HCT116 (cell line): ENCODE data around the gene CHST11. TPM values are rescaled to one million over a fixed set of nuclear protein-coding genes. Genes with fewer than 3 reads are reported as not detected.

ENCODE experiments used
- ATAC-seq: fragments of 200-7000 bp; cut with Tn5 transposase; 2 replicates; pipeline ENCODE4 v1.9.1; 2020; ENCODE audit warnings: mild to moderate bottlenecking, moderate library complexity
- BruUV-seq: library from RNA; stranded (reverse); fragments of 400-500 nt; replicated peaks from 2 replicates; lab custom pipeline; 2021; lab: Mats Ljungman, UMichigan
- CTCF ChIA-PET: fragments of 300-600 bp; sonication (Branson Sonifier 250); formaldehyde crosslinking; loops from one replicate; lab custom pipeline; 2021; ENCODE audit warnings: antibody characterized with exemption; lab: Charles Lee
- POLR2A ChIA-PET: fragments of 300-600, 350-600 bp; sonication (Branson Sonifier 250); formaldehyde crosslinking; loops from one replicate; lab custom pipeline; 2021; ENCODE audit warnings: antibody characterized with exemption; lab: Charles Lee
- RAD21 ChIA-PET, 2 experiments: fragments of 300-600 bp; sonication (Branson Sonifier 250); formaldehyde crosslinking; loops; one replicate each; lab custom pipeline; 2023; ENCODE audit warnings: low total read pairs in 2 of 2; ENCODE audit not compliant: uncharacterized antibody in 2 of 2, unreplicated experiment in 2 of 2, low non-redundant PET in 1 of 2; lab: Charles Lee
- DNase-seq: peaks from one replicate; pipeline ENCODE4 v3.0.0-alpha.2; 2010; ENCODE audit warnings: low read depth, low spot score
- H2AFZ ChIP-seq: fragments of 200-600 bp; shearing (Covaris generic), sonication (generic); 2 replicates; pipeline ENCODE4 v1.6.1; 2017; ENCODE audit warnings: low read depth, mixed run types, mixed read lengths, antibody characterized with exemption, low read length; ENCODE audit not compliant: poor library complexity, severe bottlenecking
- H3K27ac ChIP-seq: 2 replicates; pipeline ENCODE4 v1.5.1; 2012; ENCODE audit warnings: low read depth, low read length
- H3K27me3 ChIP-seq: fragments of 200-600 bp; sonication (generic); 2 replicates; pipeline ENCODE4 v1.6.1; 2016; ENCODE audit warnings: mixed run types, low read length, mixed read lengths; ENCODE audit not compliant: insufficient read depth
- H3K36me3 ChIP-seq, 2 experiments: fragments of 200-500 bp in 1 of 2; fragments of 200-600 bp in 1 of 2; sonication (Bioruptor generic) in 1 of 2; sonication (generic) in 1 of 2; 2 replicates each; pipeline versions ENCODE4 v1.5.1 to v1.6.1; 2014 to 2016; ENCODE audit warnings: low read length in 2 of 2, inconsistent platforms in 1 of 2, mixed read lengths in 1 of 2, mixed run types in 1 of 2; ENCODE audit not compliant: insufficient read depth in 2 of 2, control insufficient read depth in 1 of 2
- H3K4me1 ChIP-seq, 2 experiments: fragments of 200-600 bp in 1 of 2; sonication (generic) in 1 of 2; 2 replicates each; pipeline versions ENCODE4 v1.5.1 to v1.6.1; 2012 to 2017; ENCODE audit warnings: low read length in 2 of 2, inconsistent platforms in 1 of 2, mild to moderate bottlenecking in 1 of 2, mixed read lengths in 1 of 2, mixed run types in 1 of 2, moderate library complexity in 1 of 2; ENCODE audit not compliant: insufficient read depth in 2 of 2, control insufficient read depth in 1 of 2
- H3K4me2 ChIP-seq: fragments of 200-600 bp; sonication (generic); 2 replicates; pipeline ENCODE4 v1.6.1; 2017; ENCODE audit warnings: mixed run types, low read length, mixed read lengths
- H3K4me3 ChIP-seq, 2 experiments: fragments of 200-600 bp in 1 of 2; sonication (generic) in 1 of 2; replicated peaks in 1 of 2; 2 replicates each; pipeline ENCODE4 v1.5.1; 2011 to 2016; ENCODE audit warnings: low read length in 2 of 2, control low read depth in 1 of 2, low read depth in 1 of 2, mild to moderate bottlenecking in 1 of 2, mixed read lengths in 1 of 2, mixed run types in 1 of 2
- H3K79me2 ChIP-seq: fragments of 200-600 bp; sonication (generic); 2 replicates; pipeline ENCODE4 v1.6.1; 2017; ENCODE audit warnings: mild to moderate bottlenecking, mixed run types, low read length, moderate library complexity, mixed read lengths; ENCODE audit not compliant: insufficient read depth
- H3K9ac ChIP-seq: fragments of 200-600 bp; sonication (generic); 2 replicates; pipeline ENCODE4 v1.6.1; 2016; ENCODE audit warnings: low read length, mixed read lengths
- H3K9me2 ChIP-seq: fragments of 200-600 bp; sonication (generic), shearing (Covaris generic); 2 replicates; pipeline ENCODE4 v1.6.1; 2017; ENCODE audit warnings: mixed run types, mild to moderate bottlenecking, moderate library complexity; ENCODE audit not compliant: insufficient read depth
- H3K9me3 ChIP-seq, 2 experiments: fragments of 200-500 bp in 1 of 2; fragments of 200-600 bp in 1 of 2; sonication (Bioruptor generic) in 1 of 2; sonication (generic) in 1 of 2; 2 replicates each; pipeline ENCODE4 v1.6.1; 2014 to 2017; ENCODE audit warnings: low read length in 2 of 2, mixed read lengths in 2 of 2, inconsistent platforms in 1 of 2, low read depth in 1 of 2, mild to moderate bottlenecking in 1 of 2, mixed run types in 1 of 2, moderate library complexity in 1 of 2; ENCODE audit not compliant: control insufficient read depth in 1 of 2, insufficient read depth in 1 of 2
- H4K20me1 ChIP-seq: fragments of 200-600 bp; sonication (generic), shearing (Covaris generic); 2 replicates; pipeline ENCODE4 v1.6.1; 2017; ENCODE audit warnings: mixed run types, mild to moderate bottlenecking, moderate library complexity; ENCODE audit not compliant: insufficient read depth
- CBX3 ChIP-seq: IDR thresholded peaks from 2 replicates; pipeline ENCODE4 v1.6.1; 2012; ENCODE audit warnings: low read depth
- CEBPB ChIP-seq: IDR thresholded peaks from 2 replicates; pipeline ENCODE4 v1.6.1; 2012; ENCODE audit warnings: low read depth
- EGR1 ChIP-seq: IDR thresholded peaks from 2 replicates; pipeline ENCODE4 v1.6.1; 2012; ENCODE audit warnings: low read depth
- ELF1 ChIP-seq: IDR thresholded peaks from 2 replicates; pipeline ENCODE4 v1.6.1; 2012; ENCODE audit warnings: low read depth, borderline replicate concordance
- EZH2 ChIP-seq: fragments of 200-600 bp; sonication (generic); IDR thresholded peaks from 2 replicates; pipeline ENCODE4 v1.6.1; 2017; ENCODE audit warnings: antibody characterized with exemption, mixed run types
- FOSL1 ChIP-seq: IDR thresholded peaks from 2 replicates; pipeline ENCODE4 v1.6.1; 2012; ENCODE audit warnings: low read depth
- JUND ChIP-seq: IDR thresholded peaks from 2 replicates; pipeline ENCODE4 v1.6.1; 2012
- POLR2A ChIP-seq: IDR thresholded peaks from 2 replicates; pipeline ENCODE4 v1.7.0; 2011; ENCODE audit warnings: borderline replicate concordance; ENCODE audit not compliant: insufficient read depth, insufficient read length; ENCODE audit errors: extremely low read depth
- POLR2AphosphoS5 ChIP-seq: IDR thresholded peaks from 2 replicates; pipeline ENCODE4 v1.6.1; 2011; ENCODE audit warnings: mild to moderate bottlenecking, low read depth, low read length, moderate library complexity
- RAD21 ChIP-seq: IDR thresholded peaks from 2 replicates; pipeline ENCODE4 v1.6.1; 2012; ENCODE audit warnings: low read depth, mild to moderate bottlenecking
- SRF ChIP-seq: IDR thresholded peaks from 2 replicates; pipeline ENCODE4 v1.6.1; 2012; ENCODE audit warnings: low read depth
- TCF7L2 ChIP-seq: IDR thresholded peaks from 2 replicates; pipeline ENCODE4 v1.7.0; 2011; ENCODE audit warnings: borderline replicate concordance, inconsistent platforms; ENCODE audit not compliant: insufficient read depth, insufficient read length; ENCODE audit errors: extremely low read depth
- YY1 ChIP-seq: IDR thresholded peaks from 2 replicates; pipeline ENCODE4 v1.6.1; 2011; ENCODE audit warnings: low read length, low read depth, moderate library complexity, mild to moderate bottlenecking; ENCODE audit not compliant: insufficient replicate concordance; ENCODE audit errors: extremely low read depth
- ZFX ChIP-seq: fragments of 450-650 bp; IDR thresholded peaks from 2 replicates; pipeline ENCODE4 v1.6.1; 2017
- ZNF274 ChIP-seq: fragments of 200-500 bp; sonication (Bioruptor generic); IDR thresholded peaks from 2 replicates; pipeline ENCODE4 v1.6.1; 2014; ENCODE audit warnings: mild to moderate bottlenecking, low read depth, low read length, inconsistent platforms
- intact Hi-C: fragments of 100-400 bp; cut with micrococcal nuclease; formaldehyde crosslinking; loops from 2 replicates; pipeline ENCODE4 v1.10.0; 2022
- total RNA-seq: library from RNA; stranded (reverse); gene quantifications from one replicate; pipeline ENCODE4 v1.2.1, GENCODE V29; 2021; ENCODE audit not compliant: unreplicated experiment
- TF ChIP-seq, protein P1 (sequence below): IDR thresholded peaks from 2 replicates; pipeline ENCODE4 v1.6.1; 2012
- TF ChIP-seq, protein P2 (sequence below), 3 experiments: fragments of 200-600 bp in 1 of 3; sonication (generic) in 1 of 3; IDR thresholded peaks in 2 of 3; conservative IDR thresholded peaks in 1 of 3; 2 replicates each; pipeline ENCODE4 v1.5.1; 2012 to 2017; ENCODE audit warnings: low read depth in 2 of 3, low read length in 2 of 3, antibody characterized with exemption in 1 of 3, borderline replicate concordance in 1 of 3, control low read depth in 1 of 3, mild to moderate bottlenecking in 1 of 3, mixed read lengths in 1 of 3, mixed run types in 1 of 3, moderate library complexity in 1 of 3; ENCODE audit not compliant: insufficient read depth in 1 of 3
- TF ChIP-seq, protein P3 (sequence below): IDR thresholded peaks from 2 replicates; pipeline ENCODE4 v1.6.1; 2012; ENCODE audit warnings: low read depth

Gene CHST11
- total RNA-seq, 1 experiment from 2014 or later: 10.1 TPM

DNA sequence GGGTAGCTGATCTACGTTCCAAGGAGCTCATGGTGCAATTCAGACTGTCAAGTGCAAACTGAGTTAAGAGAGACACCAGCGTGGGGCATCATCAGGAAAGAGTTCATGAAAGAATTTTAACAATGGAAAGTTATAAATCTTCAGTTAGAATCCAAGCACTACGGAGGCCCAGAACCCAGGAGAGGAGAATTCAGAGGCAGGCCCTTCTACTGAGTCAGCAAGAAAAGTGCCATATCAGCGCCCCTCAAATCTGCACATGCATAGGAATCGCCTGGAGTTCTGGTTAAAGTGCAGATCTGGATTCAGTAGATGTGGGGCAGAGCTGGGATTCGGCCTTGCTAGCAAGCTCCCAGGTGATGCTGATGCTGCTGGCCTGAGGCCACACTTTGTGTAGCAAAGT lies 45.9 kb downstream of the CHST11 start:
- Histone ChIP-seq H3K9me2 (no peaks in the 10 kb centered on the region), H2AFZ (no peak overlapping the region), H3K9me3 (no peaks in the 10 kb centered on the region), H4K20me1 (no peaks in the 10 kb centered on the region), H3K36me3 (no peaks in the 10 kb centered on the region), H3K4me2 (no peak overlapping the region), H3K9ac (no peak overlapping the region), H3K4me3 (no peak overlapping the region), H3K79me2 (no peaks in the 10 kb centered on the region), H3K27me3 (no peaks in the 10 kb centered on the region)
- DNase-seq (no peak), ATAC-seq (no peak)
- no TSS peak for BruUV-seq
- POLR2A ChIA-PET: no interaction called here
- intact Hi-C loops: no loop called here
- RAD21 ChIA-PET: no interaction called here
- TF ChIP-seq TCF7L2: no peak
- no peak for TF ChIP-seq CBX3
- no peak for TF ChIP-seq CEBPB
- TF ChIP-seq, protein P1, sequence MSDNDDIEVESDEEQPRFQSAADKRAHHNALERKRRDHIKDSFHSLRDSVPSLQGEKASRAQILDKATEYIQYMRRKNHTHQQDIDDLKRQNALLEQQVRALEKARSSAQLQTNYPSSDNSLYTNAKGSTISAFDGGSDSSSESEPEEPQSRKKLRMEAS: no peak
- TF ChIP-seq, all 23 proteins: peak for 0
- H3K27ac ChIP-seq: no peak overlapping the region
- H3K4me1 ChIP-seq: peaks cover 0 to 10% of the 10 kb centered on the region in 2 experiments; a peak in 2 of 4 replicates
- CTCF ChIA-PET: no interaction called here

DNA sequence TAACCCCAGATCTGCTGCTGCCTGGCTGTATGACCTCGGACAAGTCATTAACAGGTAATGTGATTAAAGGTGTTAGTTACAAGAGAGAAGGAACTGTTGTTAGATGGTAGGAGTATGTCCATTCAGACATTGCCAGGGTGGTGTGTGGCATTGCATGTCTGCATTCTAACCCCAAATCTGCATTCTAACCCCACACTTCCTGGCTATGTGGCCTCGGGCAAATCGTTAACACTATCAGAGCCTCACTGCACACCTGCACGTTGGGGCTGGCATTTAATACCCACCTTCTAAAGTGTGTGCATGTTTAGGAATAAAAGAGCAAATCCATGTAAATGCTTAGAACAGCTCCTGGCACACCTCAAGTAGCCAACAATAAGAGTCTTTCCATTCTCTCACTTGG lies 46.4 kb downstream of the CHST11 start:
- CTCF ChIA-PET: no interaction called here
- Histone ChIP-seq H3K9me2 (no peaks in the 10 kb centered on the region), H2AFZ (no peak overlapping the region), H3K79me2 (no peaks in the 10 kb centered on the region), H3K27me3 (no peaks in the 10 kb centered on the region), H3K9ac (no peak overlapping the region), H4K20me1 (no peaks in the 10 kb centered on the region), H3K4me2 (no peak overlapping the region), H3K4me1 (peaks cover 0 to 7% of the 10 kb centered on the region in 2 experiments; a peak in 2 of 4 replicates), H3K36me3 (no peaks in the 10 kb centered on the region), H3K4me3 (no peak overlapping the region), H3K27ac (no peak overlapping the region), H3K9me3 (no peaks in the 10 kb centered on the region)
- no peak for ATAC-seq
- no TSS peak for BruUV-seq
- intact Hi-C loops: no loop called here
- POLR2A ChIA-PET: no interaction called here
- RAD21 ChIA-PET: interaction anchor here in 1 of 2 experiments (0.8 kb wide), 1 partner anchor 121 kb away, joined by 3 read pairs; no protein-coding TSS in a partner anchor
- DNase-seq: no peak
- no peak for TF ChIP-seq RAD21
- TF ChIP-seq POLR2AphosphoS5: no peak
- TF ChIP-seq ELF1: no peak
- no peak for TF ChIP-seq YY1
- TF ChIP-seq ZFX: no peak
- no peak for TF ChIP-seq JUND
- TF ChIP-seq, protein P2, sequence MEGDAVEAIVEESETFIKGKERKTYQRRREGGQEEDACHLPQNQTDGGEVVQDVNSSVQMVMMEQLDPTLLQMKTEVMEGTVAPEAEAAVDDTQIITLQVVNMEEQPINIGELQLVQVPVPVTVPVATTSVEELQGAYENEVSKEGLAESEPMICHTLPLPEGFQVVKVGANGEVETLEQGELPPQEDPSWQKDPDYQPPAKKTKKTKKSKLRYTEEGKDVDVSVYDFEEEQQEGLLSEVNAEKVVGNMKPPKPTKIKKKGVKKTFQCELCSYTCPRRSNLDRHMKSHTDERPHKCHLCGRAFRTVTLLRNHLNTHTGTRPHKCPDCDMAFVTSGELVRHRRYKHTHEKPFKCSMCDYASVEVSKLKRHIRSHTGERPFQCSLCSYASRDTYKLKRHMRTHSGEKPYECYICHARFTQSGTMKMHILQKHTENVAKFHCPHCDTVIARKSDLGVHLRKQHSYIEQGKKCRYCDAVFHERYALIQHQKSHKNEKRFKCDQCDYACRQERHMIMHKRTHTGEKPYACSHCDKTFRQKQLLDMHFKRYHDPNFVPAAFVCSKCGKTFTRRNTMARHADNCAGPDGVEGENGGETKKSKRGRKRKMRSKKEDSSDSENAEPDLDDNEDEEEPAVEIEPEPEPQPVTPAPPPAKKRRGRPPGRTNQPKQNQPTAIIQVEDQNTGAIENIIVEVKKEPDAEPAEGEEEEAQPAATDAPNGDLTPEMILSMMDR (IDR thresholded peaks at IDR 0.05 in 2 of 3, conservative IDR thresholded peaks at IDR 0.05 in 1 of 3; ENCODE audit: borderline replicate concordance in 1 of 3, insufficient read depth in 1 of 3, low read depth in 2 of 3, low read length in 2 of 3): no peak
- TF ChIP-seq FOSL1: no peak
- TF ChIP-seq EZH2: no peak
- TF ChIP-seq EGR1: no peak
- no peak for TF ChIP-seq SRF
- no peak for TF ChIP-seq ZNF274
- TF ChIP-seq POLR2A: no peak
- TF ChIP-seq, protein P3, sequence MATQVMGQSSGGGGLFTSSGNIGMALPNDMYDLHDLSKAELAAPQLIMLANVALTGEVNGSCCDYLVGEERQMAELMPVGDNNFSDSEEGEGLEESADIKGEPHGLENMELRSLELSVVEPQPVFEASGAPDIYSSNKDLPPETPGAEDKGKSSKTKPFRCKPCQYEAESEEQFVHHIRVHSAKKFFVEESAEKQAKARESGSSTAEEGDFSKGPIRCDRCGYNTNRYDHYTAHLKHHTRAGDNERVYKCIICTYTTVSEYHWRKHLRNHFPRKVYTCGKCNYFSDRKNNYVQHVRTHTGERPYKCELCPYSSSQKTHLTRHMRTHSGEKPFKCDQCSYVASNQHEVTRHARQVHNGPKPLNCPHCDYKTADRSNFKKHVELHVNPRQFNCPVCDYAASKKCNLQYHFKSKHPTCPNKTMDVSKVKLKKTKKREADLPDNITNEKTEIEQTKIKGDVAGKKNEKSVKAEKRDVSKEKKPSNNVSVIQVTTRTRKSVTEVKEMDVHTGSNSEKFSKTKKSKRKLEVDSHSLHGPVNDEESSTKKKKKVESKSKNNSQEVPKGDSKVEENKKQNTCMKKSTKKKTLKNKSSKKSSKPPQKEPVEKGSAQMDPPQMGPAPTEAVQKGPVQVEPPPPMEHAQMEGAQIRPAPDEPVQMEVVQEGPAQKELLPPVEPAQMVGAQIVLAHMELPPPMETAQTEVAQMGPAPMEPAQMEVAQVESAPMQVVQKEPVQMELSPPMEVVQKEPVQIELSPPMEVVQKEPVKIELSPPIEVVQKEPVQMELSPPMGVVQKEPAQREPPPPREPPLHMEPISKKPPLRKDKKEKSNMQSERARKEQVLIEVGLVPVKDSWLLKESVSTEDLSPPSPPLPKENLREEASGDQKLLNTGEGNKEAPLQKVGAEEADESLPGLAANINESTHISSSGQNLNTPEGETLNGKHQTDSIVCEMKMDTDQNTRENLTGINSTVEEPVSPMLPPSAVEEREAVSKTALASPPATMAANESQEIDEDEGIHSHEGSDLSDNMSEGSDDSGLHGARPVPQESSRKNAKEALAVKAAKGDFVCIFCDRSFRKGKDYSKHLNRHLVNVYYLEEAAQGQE: no peak
